Measurements from ENCODE around the gene SLC13A3. TPM values are rescaled to one million over a fixed set of nuclear protein-coding genes. Genes with fewer than 3 reads are reported as not detected.

The SLC13A3 gene
- total RNA-seq, 2 donors from 2014 or later, result 0.08 to 0.25 TPM

- no peaks in the 10 kb centered on the region for H3K4me1 ChIP-seq
- no peaks in the 10 kb centered on the region for H3K27me3 ChIP-seq
- DNase-seq, result no peak
- H3K4me3 ChIP-seq, result no peak overlapping the region
- intact Hi-C loops (cut with DNase I), result loop anchor here (5.0 kb wide), 2 partner anchors 158 to 173 kb away; no protein-coding TSS in a partner anchor
- H3K27ac ChIP-seq, result no peak overlapping the region
- no peaks in the 10 kb centered on the region for H3K9me3 ChIP-seq
- no peak for TF ChIP-seq CTCF (IDR thresholded peaks at IDR 0.05)
- H3K36me3 ChIP-seq, result no peaks in the 10 kb centered on the region
- H3K9ac ChIP-seq (ENCODE audit: low read depth in 2 of 2, low read length in 2 of 2), result no peak overlapping the region
Measured at GRCh38 chr20:46523696-46524328, 127.4 kb downstream of the SLC13A3 start.

DNA sequence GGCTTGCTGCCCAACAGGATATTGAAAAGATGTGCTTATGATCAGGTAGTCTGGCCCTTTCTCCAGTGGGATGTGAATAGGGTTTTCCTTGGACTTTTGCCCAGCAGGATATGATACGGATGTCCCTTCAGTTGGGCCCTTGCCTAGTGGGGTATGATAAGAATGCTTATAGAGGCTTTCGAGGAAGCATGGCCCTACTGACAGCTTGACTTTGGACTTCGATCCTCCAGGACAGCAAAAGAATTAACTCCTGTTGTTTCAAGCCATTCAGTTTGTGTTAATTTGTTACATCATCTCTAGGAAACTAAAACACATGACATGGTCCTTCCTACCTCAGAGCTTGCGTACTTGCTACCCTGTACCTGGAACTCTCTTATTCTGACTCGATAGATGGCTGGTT lies 128.2 kb downstream of the SLC13A3 start:
- Histone ChIP-seq H3K27ac (no peak overlapping the region), H3K36me3 (no peaks in the 10 kb centered on the region), H3K27me3 (no peaks in the 10 kb centered on the region), H3K4me3 (no peak overlapping the region), H3K9ac (ENCODE audit: low read depth in 2 of 2, low read length in 2 of 2) (no peak overlapping the region), H3K9me3 (no peaks in the 10 kb centered on the region), H3K4me1 (no peaks in the 10 kb centered on the region)
- TF ChIP-seq CTCF (IDR thresholded peaks at IDR 0.05), result no peak
- intact Hi-C loops (cut with DNase I), result loop anchor here (5.0 kb wide), 2 partner anchors 159 to 174 kb away; no protein-coding TSS in a partner anchor
- DNase-seq, result no peak

GRCh38 chr20:46520976-46521579 lies 130.2 kb downstream of the SLC13A3 start:
- Histone ChIP-seq H3K27me3 (no peaks in the 10 kb centered on the region), H3K4me1 (no peaks in the 10 kb centered on the region), H3K4me3 (no peak overlapping the region), H3K27ac (no peak overlapping the region), H3K9ac (ENCODE audit: low read depth in 2 of 2, low read length in 2 of 2) (no peak overlapping the region), H3K9me3 (no peaks in the 10 kb centered on the region), H3K36me3 (no peaks in the 10 kb centered on the region)
- TF ChIP-seq CTCF (IDR thresholded peaks at IDR 0.05), result peak; percentile 44
- DNase-seq, result peak; percentile 38
- intact Hi-C loops (cut with DNase I), result loop anchor here (5.0 kb wide), 2 partner anchors 161 to 176 kb away; no protein-coding TSS in a partner anchor

- H3K27me3 ChIP-seq, result no peaks in the 10 kb centered on the region
- no peak overlapping the region for H3K9ac ChIP-seq (ENCODE audit: low read depth in 2 of 2, low read length in 2 of 2)
- no peak for DNase-seq
- H3K27ac ChIP-seq, result no peak overlapping the region
- intact Hi-C loops (cut with DNase I), result loop anchor here (5.0 kb wide), 2 partner anchors 162 to 177 kb away; no protein-coding TSS in a partner anchor
- H3K4me1 ChIP-seq, result no peaks in the 10 kb centered on the region
- TF ChIP-seq CTCF (IDR thresholded peaks at IDR 0.05), result no peak
- no peaks in the 10 kb centered on the region for H3K9me3 ChIP-seq
- H3K4me3 ChIP-seq, result no peak overlapping the region
- no peaks in the 10 kb centered on the region for H3K36me3 ChIP-seq
Measured at GRCh38 chr20:46520540-46520939, 130.7 kb downstream of the SLC13A3 start.

- no peaks in the 10 kb centered on the region for H3K27me3 ChIP-seq
- intact Hi-C loops (cut with DNase I), result loop anchor here (5.0 kb wide), 2 partner anchors 163 to 178 kb away; no protein-coding TSS in a partner anchor
Measured at GRCh38 chr20:46519471-46520068, 131.7 kb downstream of the SLC13A3 start.

More at GRCh38 chr20:46519471-46520068, 131.7 kb downstream of the SLC13A3 start:
- no peak for TF ChIP-seq CTCF (IDR thresholded peaks at IDR 0.05)
- Histone ChIP-seq H3K4me1 (no peaks in the 10 kb centered on the region), H3K36me3 (no peaks in the 10 kb centered on the region), H3K9ac (ENCODE audit: low read depth in 2 of 2, low read length in 2 of 2) (no peak overlapping the region), H3K9me3 (no peaks in the 10 kb centered on the region), H3K27ac (no peak overlapping the region), H3K4me3 (no peak overlapping the region)
- no peak for DNase-seq

Data from colonic mucosa (tissue), 4 donors.